ENCODE measurements around the gene LRRC55.

DNA sequence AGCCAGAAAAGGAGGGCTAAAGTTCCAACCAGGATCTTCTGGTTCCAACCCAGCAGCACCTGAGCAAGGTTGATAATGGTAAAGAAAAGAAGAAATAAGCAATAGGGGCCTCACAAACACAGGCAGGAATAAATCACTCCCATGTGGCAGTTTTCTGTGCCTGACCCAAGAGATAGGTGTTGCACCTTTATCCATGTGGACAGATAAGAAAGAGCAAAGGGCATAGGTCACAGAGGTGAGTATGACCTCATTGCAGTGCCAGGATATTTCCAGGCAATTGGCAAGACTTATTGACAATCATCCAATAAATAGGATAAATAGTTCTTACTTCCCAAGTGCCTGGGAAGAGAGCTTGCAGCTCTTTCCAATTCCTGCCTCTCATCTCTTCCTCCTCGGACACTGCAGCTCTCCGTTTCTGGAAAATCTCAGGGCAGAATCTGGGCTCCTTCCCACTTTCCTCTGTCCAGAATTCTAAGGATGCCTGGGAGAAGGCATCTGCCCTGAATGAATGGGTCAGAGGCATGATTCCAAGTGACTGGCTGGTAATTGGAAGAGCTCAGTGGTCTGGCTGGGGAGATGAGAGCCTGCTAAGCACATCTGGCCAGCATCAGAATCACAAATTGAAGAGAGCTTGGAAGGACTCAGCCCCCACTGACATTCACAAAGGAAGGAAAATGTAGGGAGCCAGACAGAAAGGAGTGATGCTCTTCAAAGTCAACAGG is 14.5 kb upstream of the LRRC55 start:
- TF ChIP-seq POLR2AphosphoS5 (IDR thresholded peaks at IDR 0.05; ENCODE audit: low read depth, low read length) (no peak), POLR2A (IDR thresholded peaks at IDR 0.05; ENCODE audit: low read depth, low read length) (no peak), TAF1 (IDR thresholded peaks at IDR 0.05; ENCODE audit: borderline replicate concordance, low read depth, low read length) (no peak)

Data from GM12892 (cell line).